ENCODE measurements around the gene COPZ1.
A peak's percentile ranks its signal among the peaks of the same experiment; 100 is the strongest.
"Not testable (repeated sequence)": the region's sequence is repeated elsewhere in the genome, so short reads cannot be mapped to it uniquely, and the experiment has no call there.

The COPZ1 gene

DNA sequence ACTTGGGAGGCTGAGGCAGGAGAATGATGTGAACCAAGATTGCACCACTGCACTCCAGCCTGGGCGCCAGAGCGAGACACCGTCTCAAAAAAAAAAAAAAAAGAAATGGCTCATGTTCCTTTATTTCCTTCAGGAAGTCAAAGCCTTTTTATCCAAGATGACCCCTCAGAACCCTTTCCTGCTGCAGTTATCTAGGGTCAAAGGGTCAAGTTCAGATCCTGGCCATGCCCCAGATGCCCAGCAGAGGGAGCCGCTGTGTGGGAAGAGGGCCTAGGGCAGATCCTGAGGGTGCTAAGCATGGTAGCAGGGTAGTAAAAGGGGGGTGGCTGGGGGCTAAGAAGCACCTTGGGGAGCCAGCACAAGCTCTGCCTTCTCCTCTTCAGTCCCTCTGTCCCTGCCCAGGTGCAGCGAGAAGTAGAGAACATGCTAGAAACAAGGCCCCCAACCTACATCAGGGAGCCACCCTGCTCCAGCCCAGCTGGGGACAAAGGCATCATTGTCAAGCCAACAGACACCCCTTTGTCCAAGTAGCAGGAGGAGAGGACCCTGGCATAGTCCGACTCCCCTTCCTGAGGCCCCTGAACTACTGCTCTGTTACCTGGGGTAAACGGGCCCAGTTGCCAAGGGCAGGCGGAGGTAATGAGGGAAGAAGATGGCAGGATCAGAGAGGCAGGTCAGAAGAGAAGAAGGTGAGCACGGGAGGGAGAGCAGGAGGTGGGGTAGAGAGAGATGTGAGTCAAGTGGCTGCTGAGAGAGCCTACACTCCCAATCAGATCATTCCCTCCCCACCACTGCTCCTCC, 30.6 kb upstream of the COPZ1 start:
- H3K4me3 ChIP-seq (ENCODE audit: low read depth, low read length) = no peak overlapping the region

GRCh38 chr12:54294953-54295566, 29.9 kb upstream of the COPZ1 start:
- H3K4me3 ChIP-seq (ENCODE audit: low read depth, low read length) = no peak overlapping the region

DNA sequence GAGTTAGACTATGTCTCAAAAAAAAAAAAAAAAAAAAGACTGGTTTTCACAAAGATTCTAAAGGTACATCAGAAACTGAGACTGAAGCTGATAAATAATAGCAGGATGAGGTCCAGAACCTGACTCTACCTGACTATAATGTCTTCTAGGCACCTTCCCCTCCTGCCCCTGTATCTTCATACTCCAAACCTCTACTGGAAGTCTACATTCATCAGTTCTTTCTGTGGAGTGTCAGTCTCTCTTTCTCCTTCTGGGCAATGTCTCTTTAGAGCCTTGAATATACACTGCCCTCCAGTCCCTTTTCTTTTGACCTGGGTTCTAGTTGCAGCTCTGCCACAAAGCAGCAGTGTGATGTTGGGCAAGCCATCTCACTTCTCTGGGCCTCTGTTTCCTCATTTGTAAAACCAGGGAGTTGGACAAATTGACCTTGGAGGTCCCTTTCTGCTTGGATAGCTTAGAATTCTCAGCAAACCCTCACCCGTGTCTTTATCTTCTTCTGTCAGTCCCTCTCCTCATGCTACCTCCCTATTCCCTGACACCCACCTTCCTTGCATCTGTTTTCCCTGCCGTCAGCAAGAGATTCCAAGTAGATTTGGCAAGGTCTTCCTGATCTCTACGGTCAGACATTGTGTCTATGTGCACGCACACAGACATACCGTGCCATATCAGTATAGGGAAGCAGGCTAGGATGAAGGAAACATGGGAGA, 28.4 kb upstream of the COPZ1 start:
- no peak overlapping the region for H3K4me3 ChIP-seq (ENCODE audit: low read depth, low read length)

GRCh38 chr12:54298904-54299303, 26.0 kb upstream of the COPZ1 start:
- H3K4me3 ChIP-seq (ENCODE audit: low read depth, low read length) = no peak overlapping the region

DNA sequence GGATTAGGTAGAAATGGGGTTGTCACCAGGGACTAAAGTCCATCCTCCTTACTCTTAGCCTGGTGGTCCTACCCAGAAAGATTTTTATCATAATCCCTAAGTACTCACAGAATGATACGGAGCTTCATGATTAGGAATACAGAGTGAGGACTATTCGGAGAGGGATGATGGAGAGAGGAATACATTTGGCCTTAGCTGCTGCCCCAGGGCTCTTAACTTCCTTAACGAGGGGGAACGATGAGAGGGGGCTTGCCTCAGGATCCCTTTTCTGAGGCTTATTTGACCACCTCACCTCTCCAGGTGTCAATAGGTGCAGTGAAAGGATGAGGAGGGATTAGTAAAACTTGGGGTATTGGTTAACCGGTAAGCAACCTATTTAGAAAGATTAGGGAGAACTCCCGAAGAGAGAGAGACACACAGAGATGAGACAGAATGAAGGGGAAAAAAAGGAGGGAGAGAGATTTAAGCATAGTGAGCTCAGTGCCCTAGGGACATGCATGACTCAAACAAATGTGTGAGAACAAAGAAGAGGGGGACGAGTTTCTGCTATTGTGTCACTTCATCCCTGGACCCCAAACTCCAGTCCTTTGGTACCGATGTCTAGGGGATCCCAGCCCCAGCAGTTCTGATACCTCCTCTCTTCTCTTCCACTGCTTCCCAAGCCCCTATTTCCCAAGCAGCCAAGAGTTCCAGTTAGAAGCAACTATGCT, 25.3 kb upstream of the COPZ1 start:
- no peak overlapping the region for H3K4me3 ChIP-seq (ENCODE audit: low read depth, low read length)

GRCh38 chr12:54300225-54300731, 24.7 kb upstream of the COPZ1 start:
- H3K4me3 ChIP-seq (ENCODE audit: low read depth, low read length) = peak overlapping the region; percentile 6

DNA sequence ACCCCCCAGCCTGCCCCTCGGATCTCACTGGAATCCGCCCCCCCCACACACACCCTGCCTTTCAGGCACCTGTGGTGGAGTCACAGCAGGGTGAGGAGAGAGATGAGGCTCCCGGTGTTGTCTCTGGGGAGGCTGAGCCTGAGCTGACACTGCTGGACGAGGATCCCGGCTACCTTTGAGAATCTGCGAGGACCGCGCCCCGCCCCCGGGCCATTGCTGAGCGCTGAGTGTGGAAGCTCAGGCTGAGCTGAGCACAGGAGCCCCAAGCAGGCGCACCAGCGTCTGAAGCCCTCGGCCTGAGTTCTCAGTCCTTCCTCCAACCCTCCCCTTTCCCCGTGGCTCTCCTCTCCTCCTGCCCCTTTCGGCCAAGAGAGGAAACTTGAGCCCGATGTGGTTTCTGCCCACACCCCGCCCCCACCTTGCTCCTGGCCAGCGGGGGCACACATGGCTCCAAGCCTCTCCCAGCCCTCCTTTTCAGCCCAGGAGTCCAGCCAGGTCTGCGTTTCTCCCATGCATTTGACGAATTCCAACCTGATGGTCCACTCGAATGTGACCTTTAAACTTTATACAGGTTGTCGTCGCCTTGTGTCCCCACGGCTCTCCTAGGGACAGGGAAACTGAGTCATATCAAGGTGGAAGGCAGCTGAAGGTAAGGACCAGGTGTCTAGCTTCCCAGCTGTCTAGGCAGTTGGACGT, 24.1 kb upstream of the COPZ1 start, which contains the start of gene NFE2:
NFE2 (minus strand) TSS at position 284 of the 696 bp plus-strand sequence. CDS start 5,767 bp downstream, outside the sequence.
- peak within 1 kb of the TSS; percentile 6 for H3K4me3 ChIP-seq (ENCODE audit: low read depth, low read length)

DNA sequence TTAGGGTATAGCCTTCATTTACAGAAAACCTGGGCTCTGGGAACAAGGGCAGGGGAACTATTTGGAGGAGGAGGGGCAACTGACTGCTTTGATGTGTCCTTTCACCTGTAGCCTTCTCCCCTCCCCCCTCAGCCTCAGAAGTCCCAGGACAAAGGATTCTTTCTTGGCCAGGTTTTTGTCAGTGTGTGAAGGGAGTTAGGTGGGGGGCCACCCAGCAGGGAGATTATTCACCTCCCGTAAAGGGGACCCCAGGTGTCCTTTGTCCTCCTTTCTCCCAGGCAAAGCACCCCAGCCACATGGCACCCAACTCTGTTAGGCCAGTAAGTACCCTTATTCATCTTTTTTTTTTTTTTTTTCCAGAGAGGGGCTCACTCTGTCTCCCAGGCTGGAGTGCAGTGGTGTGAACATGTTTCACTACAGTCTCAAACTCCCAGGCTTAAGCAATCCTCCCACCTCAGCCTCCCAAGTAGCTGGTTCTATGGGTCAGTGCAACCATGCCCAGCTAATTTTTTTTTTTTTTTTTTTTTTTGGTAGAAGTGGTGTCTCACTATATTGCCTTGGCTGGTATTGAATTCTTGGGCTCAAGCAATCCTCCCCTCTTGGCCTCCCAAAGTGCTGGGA, 23.4 kb upstream of the COPZ1 start:
- H3K4me3 ChIP-seq (ENCODE audit: low read depth, low read length) = peak overlapping the region; percentile 2

DNA sequence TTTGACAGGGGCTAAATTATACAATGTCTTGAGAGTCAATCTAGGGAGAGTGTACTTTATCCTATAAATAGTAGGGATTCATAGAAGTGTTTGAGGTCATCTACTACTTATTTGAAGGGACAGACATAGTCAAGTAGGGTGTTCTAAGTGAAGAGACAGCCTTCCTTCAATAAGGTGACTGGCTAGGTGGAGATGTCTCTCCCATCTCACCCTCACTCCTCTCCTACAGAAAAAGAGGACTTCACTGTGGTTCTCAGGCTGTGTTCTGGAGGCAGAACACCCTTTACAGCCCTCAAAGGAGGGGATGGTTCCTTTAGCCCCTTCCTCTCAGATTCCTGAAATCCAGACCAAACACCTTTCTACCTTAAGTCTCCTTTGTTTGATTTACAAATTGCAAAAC, 21.3 kb upstream of the COPZ1 start:
- no peak overlapping the region for H3K4me3 ChIP-seq (ENCODE audit: low read depth, low read length)

- H3K4me3 ChIP-seq (ENCODE audit: low read depth, low read length) = no peak overlapping the region
These were observed 20.6 kb upstream of the COPZ1 start for GRCh38 chr12:54304187-54304810.

DNA sequence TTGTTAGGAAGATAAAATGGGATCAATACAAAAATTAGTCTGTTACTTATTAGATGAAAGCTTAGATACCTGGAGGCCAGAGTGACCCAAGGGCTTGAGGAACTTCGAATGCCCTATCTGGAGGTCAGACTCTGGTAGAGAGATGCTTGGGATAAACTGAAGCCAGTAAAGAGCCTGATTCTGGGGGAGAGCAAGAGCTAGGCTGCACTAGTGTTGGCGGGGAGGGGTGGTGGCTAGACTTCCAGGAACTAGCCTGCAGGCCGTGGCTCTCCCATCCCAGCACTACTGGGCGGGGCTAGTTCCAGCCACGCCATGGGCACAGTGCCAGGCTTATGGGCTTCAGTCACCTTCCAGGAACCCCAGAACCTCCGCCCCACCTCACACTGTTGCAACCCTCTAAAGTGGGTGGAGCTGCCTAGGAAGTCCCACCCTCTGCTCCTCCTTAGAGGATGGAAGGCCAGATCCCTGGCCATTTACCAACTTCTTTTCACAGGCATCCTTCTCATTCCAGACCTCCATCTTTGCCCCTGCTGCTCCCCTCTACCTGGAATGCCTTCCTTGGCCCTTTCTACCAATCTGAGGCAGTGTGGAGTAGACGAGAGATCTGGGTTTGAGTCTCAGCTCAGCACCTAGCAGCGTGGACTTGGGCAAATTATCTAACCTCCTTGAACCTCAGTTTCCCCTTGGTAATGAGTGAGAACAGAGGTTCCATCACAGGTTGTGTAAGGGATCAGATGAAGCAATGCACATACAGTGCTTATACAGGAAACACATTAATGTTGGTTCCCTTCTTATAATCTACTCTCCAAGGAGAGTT, 17.8 kb upstream of the COPZ1 start:
- no peak overlapping the region for H3K4me3 ChIP-seq (ENCODE audit: low read depth, low read length)

DNA sequence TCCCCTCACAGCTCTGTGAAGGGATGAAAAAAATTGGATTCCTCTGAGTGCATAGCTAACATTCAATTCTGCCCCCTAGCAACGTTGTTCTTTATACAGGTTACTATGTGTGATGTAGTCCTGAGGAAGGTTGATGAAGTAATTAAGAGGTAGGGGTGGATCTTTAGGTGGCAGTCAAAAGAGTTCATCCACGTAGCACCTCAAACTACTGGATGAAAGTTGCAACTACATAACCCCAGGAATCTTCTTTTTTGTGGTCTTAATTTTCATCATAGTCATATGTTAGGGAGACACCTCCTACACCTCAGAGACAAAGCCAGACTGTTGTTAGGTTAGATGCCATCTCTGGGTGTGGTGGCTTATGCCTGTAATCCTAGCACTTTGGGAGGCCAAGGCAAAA, 13.9 kb upstream of the COPZ1 start:
- H3K4me3 ChIP-seq (ENCODE audit: low read depth, low read length) = no peak overlapping the region

DNA sequence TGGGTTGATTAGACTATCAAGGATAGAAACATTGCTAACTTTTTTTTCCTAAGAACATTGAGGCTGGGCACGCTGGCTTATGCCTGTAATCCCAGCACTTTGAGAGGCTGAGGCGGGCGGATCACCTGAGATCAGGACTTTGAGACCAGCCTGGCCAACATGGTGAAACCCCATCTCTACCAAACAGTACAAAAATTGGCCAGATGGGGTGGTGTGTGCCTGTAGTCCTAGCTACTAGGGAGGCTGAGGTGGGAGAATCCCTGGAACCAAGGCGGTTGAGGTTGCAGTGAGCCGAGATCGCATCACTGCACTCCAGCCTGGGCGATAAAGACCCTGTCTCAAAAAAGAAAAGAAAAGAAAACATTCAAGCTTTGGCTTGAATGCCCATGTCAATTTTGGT, 12.6 kb upstream of the COPZ1 start:
- H3K4me3 ChIP-seq (ENCODE audit: low read depth, low read length) = not testable (repeated sequence)

- no peak overlapping the region for H3K4me3 ChIP-seq (ENCODE audit: low read depth, low read length)
These were observed 3.6 kb upstream of the COPZ1 start for GRCh38 chr12:54321363-54321762.

DNA sequence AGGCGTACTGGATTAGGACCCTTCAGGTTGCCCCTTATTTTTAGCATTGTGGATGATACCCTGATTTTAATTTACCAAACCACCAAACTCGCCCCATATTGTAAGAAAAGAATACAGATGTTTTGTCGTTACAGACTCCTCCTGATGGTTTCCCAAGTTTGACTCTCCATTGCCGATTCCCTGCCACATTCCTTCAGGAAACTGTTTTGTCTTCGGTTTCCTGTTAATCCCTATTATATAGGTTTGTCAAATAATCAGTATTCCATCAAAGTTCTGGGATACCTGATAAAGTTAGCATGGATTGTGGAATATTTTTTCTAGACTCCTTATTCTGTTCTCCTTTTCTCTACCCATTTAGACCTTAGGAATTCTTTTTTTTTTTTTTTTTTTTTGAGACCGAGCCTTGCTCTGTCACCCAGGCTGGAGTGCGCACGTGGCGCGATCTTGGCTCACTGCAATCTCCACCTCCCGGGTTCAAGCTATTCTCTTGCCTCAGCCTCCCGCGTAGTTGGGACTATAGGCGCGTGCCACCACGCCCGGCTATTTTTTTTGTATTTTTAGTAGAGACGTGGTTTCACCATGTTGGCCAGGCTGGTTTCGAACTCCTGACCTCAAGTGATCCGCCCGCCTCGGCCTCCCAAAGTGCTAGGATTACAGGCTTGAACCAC, 645 bp downstream of the COPZ1 start:
- H3K4me3 ChIP-seq (ENCODE audit: low read depth, low read length) = peak overlapping the region; percentile 99

GRCh38 chr12:54328595-54329337, 3.8 kb downstream of the COPZ1 start:
- no peak overlapping the region for H3K4me3 ChIP-seq (ENCODE audit: low read depth, low read length)

- no peak overlapping the region for H3K4me3 ChIP-seq (ENCODE audit: low read depth, low read length)
These were observed 4.8 kb downstream of the COPZ1 start for GRCh38 chr12:54329759-54330158.

Measured in iPS-11a (cell line).